Stimulated activated naive CD4-positive, alpha-beta T cell treated with Interleukin-2 at 50 U/mL for 16 hours (primary cell): ENCODE measurements around the gene CALCOCO1.
"Not testable (repeated sequence)": the region's sequence is repeated elsewhere in the genome, so short reads cannot be mapped to it uniquely, and the experiment has no call there.

Experiments
- DNase-seq: peaks from one replicate; lab custom pipeline; 2025; lab: John Stamatoyannopoulos, UW

Gene CALCOCO1

GRCh38 chr12:53727310-53728041 lies at the start of gene CALCOCO1:
Gene CALCOCO1, minus strand, starts transcription at chr12:53727452. Its CDS starts 2,210 bp downstream, at chr12:53725242.
- DNase-seq, result peak; percentile 98

GRCh38 chr12:53776872-53777271 lies 49.6 kb upstream of the CALCOCO1 start:
- no peak for DNase-seq

GRCh38 chr12:53775478-53776145 lies 48.4 kb upstream of the CALCOCO1 start:
- DNase-seq, result no peak

GRCh38 chr12:53770281-53770680 lies 43.0 kb upstream of the CALCOCO1 start:
- no peak for DNase-seq

- no peak for DNase-seq
These were observed 41.7 kb upstream of the CALCOCO1 start for GRCh38 chr12:53768976-53769375.

GRCh38 chr12:53766881-53767280 lies 39.6 kb upstream of the CALCOCO1 start:
- DNase-seq, result no peak

GRCh38 chr12:53765891-53766290 lies 38.6 kb upstream of the CALCOCO1 start:
- DNase-seq, result no peak

GRCh38 chr12:53764615-53765014 lies 37.4 kb upstream of the CALCOCO1 start:
- DNase-seq, result no peak

- not testable (repeated sequence) for DNase-seq
These were observed 35.5 kb upstream of the CALCOCO1 start for GRCh38 chr12:53762793-53763192.

- no peak for DNase-seq
These were observed 34.1 kb upstream of the CALCOCO1 start for GRCh38 chr12:53761306-53761705.

GRCh38 chr12:53759261-53759660 lies 32.0 kb upstream of the CALCOCO1 start:
- DNase-seq, result no peak

- no peak for DNase-seq
These were observed 31.5 kb upstream of the CALCOCO1 start for GRCh38 chr12:53758730-53759103.

- DNase-seq, result no peak
These were observed 31.0 kb upstream of the CALCOCO1 start for GRCh38 chr12:53758081-53758729.

- DNase-seq, result peak; percentile 72
These were observed 30.0 kb upstream of the CALCOCO1 start for GRCh38 chr12:53757101-53757770.

GRCh38 chr12:53756300-53757100 lies 29.2 kb upstream of the CALCOCO1 start:
- DNase-seq, result no peak

GRCh38 chr12:53755893-53756292 lies 28.6 kb upstream of the CALCOCO1 start:
- no peak for DNase-seq

- no peak for DNase-seq
These were observed 28.2 kb upstream of the CALCOCO1 start for GRCh38 chr12:53755451-53755891.

- no peak for DNase-seq
These were observed 27.5 kb upstream of the CALCOCO1 start for GRCh38 chr12:53754633-53755264.

- DNase-seq, result no peak
These were observed 26.9 kb upstream of the CALCOCO1 start for GRCh38 chr12:53754188-53754585.

GRCh38 chr12:53752621-53753020 lies 25.4 kb upstream of the CALCOCO1 start:
- DNase-seq, result no peak

- DNase-seq, result no peak
These were observed 24.9 kb upstream of the CALCOCO1 start for GRCh38 chr12:53752192-53752601.
